SH-SY5Y (cell line): ENCODE results near the gene CEP70.

Experiments
- GATA2 ChIP-seq: IDR thresholded peaks from 2 replicates; pipeline ENCODE4 v1.6.1; 2011; ENCODE audit warnings: mild to moderate bottlenecking, low read depth, low read length
- GATA3 ChIP-seq: IDR thresholded peaks from 2 replicates; pipeline ENCODE4 v1.6.1; 2011; ENCODE audit warnings: low read depth, mild to moderate bottlenecking, low read length, moderate library complexity

- TF ChIP-seq GATA2 (no peak), GATA3 (no peak)
Measured at GRCh38 chr3:138609898-138610266, 15.8 kb upstream of the CEP70 start.
